ENCODE measurements around the gene UNKL.

UNKL gene

DNA sequence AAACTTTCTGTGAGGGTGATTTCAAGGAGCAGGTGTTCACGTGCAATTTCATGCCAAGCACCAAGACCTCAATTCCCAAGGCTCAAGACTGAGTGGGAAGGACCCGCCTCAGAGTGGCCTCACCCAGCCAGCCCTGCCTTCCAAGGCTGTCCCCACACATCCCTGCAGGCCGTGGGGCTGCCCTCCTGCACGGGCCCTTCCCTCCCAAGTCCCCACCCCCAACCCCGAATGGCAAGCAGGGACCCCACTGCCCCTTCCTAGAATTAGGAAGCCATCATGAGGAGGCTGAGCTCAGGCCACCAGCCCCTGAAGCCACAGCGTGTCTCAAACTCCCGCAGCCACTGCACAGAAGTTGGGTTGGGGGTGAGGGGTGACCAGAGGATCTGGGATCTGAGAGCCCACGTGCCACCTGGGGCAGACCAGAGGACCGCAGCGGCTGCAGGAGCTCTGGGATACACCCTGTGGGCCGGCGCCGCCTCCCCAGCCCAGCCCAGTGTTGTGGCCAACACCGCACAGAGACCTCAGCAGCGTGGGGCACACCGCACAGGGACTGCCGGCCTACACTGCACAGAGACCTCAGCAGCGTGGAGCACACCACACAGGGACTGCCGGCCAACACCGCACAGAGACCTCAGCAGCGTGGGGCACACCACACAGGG, 42.1 kb downstream of the UNKL start:
- peaks cover 3% of the 10 kb centered on the region; the same call in 1 of the 2 replicates for H3K36me3 ChIP-seq (ENCODE audit: low read depth)
- DNase-seq (ENCODE audit: low spot score) (peak; percentile 54), ATAC-seq (ENCODE audit: low read depth) (no peak)
- TF ChIP-seq, protein P1, sequence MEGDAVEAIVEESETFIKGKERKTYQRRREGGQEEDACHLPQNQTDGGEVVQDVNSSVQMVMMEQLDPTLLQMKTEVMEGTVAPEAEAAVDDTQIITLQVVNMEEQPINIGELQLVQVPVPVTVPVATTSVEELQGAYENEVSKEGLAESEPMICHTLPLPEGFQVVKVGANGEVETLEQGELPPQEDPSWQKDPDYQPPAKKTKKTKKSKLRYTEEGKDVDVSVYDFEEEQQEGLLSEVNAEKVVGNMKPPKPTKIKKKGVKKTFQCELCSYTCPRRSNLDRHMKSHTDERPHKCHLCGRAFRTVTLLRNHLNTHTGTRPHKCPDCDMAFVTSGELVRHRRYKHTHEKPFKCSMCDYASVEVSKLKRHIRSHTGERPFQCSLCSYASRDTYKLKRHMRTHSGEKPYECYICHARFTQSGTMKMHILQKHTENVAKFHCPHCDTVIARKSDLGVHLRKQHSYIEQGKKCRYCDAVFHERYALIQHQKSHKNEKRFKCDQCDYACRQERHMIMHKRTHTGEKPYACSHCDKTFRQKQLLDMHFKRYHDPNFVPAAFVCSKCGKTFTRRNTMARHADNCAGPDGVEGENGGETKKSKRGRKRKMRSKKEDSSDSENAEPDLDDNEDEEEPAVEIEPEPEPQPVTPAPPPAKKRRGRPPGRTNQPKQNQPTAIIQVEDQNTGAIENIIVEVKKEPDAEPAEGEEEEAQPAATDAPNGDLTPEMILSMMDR (IDR thresholded peaks at IDR 0.05; ENCODE audit: poor library complexity, severe bottlenecking), result no peak
- no peaks in the 10 kb centered on the region for H3K4me1 ChIP-seq (ENCODE audit: insufficient read depth, poor library complexity, severe bottlenecking)
- H3K27me3 ChIP-seq (ENCODE audit: insufficient read depth, poor library complexity, severe bottlenecking), result no peaks in the 10 kb centered on the region
- no peak overlapping the region for H3K27ac ChIP-seq (ENCODE audit: poor library complexity, severe bottlenecking)
- H3K9me3 ChIP-seq (ENCODE audit: severe bottlenecking), result no peaks in the 10 kb centered on the region
- H3K4me3 ChIP-seq (ENCODE audit: severe bottlenecking), result no peak overlapping the region

- Histone ChIP-seq H3K4me3 (ENCODE audit: severe bottlenecking) (no peak overlapping the region), H3K4me1 (ENCODE audit: insufficient read depth, poor library complexity, severe bottlenecking) (no peaks in the 10 kb centered on the region), H3K27ac (ENCODE audit: poor library complexity, severe bottlenecking) (no peak overlapping the region), H3K36me3 (ENCODE audit: low read depth) (peaks cover 3% of the 10 kb centered on the region; the same call in 1 of the 2 replicates), H3K27me3 (ENCODE audit: insufficient read depth, poor library complexity, severe bottlenecking) (no peaks in the 10 kb centered on the region), H3K9me3 (ENCODE audit: severe bottlenecking) (no peaks in the 10 kb centered on the region)
- peak; percentile 61 for DNase-seq (ENCODE audit: low spot score)
- ATAC-seq (ENCODE audit: low read depth), result no peak
- TF ChIP-seq, protein P1 (IDR thresholded peaks at IDR 0.05; ENCODE audit: poor library complexity, severe bottlenecking), result no peak
These were observed 43.2 kb downstream of the UNKL start for GRCh38 chr16:1371054-1371978.

DNA sequence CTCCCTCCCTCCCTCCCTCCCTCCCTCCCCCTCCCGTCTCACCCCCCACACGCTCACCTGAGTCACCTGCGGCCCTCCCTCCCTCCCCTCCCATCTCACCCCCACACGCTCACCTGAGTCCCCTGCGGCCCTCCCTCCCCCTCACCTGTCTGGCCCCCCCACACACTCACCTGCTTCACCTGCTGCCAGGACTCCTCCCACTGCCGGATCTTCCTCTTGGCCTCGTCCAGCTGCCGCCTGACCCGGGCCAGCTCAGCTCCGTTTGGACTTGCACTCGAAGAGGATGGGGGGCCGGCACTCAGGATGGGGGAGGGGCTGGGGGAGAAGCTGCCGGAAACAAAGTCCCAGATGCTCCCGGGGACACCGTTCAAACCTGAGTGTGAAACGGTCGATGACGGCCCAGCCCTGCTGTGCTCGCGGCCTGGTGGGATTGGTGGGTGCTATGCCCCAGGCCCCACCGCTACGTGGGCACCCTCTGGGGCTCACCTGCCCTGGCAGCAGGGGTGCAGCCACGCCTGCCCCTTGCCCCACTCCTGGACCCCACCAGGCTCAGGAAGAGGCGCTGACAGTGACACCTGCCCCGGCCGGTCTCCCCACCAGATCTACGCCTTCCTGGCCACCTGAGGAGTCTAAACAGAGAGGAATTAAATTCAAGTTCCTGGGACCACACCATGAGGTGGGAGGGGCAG, 46.9 kb downstream of the UNKL start:
- H3K9me3 ChIP-seq (ENCODE audit: severe bottlenecking), result no peaks in the 10 kb centered on the region
- H3K27me3 ChIP-seq (ENCODE audit: insufficient read depth, poor library complexity, severe bottlenecking), result no peaks in the 10 kb centered on the region
- DNase-seq (ENCODE audit: low spot score), result no peak
- TF ChIP-seq, protein P1 (IDR thresholded peaks at IDR 0.05; ENCODE audit: poor library complexity, severe bottlenecking), result no peak
- peaks cover 28% of the 10 kb centered on the region for H3K36me3 ChIP-seq (ENCODE audit: low read depth)
- no peak overlapping the region for H3K27ac ChIP-seq (ENCODE audit: poor library complexity, severe bottlenecking)
- ATAC-seq (ENCODE audit: low read depth), result no peak
- H3K4me1 ChIP-seq (ENCODE audit: insufficient read depth, poor library complexity, severe bottlenecking), result no peaks in the 10 kb centered on the region
- H3K4me3 ChIP-seq (ENCODE audit: severe bottlenecking), result no peak overlapping the region

DNA sequence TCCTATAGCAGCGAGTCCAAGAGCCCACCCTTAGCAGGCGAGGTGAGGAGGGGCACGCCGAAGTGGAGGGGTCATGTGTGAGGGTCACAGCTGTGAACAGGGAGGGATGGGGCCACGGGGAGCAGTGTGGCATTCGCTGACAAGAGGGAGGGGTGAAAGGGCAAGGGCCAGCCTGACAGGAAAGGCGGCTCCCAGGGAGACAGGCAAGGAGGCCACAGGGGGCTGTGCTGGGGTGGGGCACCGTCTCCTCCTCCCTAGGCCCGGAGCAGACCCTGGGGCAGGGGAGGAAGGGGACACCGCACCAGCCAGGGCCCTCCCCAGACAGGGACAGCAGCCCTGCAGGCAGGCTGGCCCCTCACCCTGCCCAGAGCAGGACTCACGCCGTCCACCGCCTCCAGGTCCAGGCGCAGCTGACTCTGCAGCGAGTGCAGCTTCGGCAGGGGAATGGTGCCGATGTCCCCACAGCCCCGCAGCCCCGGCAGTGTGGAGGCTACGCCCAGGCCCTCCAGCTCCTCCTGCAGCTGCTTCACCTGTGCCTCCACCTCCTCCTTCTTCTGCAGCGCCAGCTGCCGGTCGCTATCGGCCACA, 47.7 kb downstream of the UNKL start:
- no peak for ATAC-seq (ENCODE audit: low read depth)
- Histone ChIP-seq H3K4me1 (ENCODE audit: insufficient read depth, poor library complexity, severe bottlenecking) (no peaks in the 10 kb centered on the region), H3K4me3 (ENCODE audit: severe bottlenecking) (no peak overlapping the region), H3K36me3 (ENCODE audit: low read depth) (peaks cover 32% of the 10 kb centered on the region), H3K9me3 (ENCODE audit: severe bottlenecking) (no peaks in the 10 kb centered on the region), H3K27me3 (ENCODE audit: insufficient read depth, poor library complexity, severe bottlenecking) (no peaks in the 10 kb centered on the region), H3K27ac (ENCODE audit: poor library complexity, severe bottlenecking) (no peak overlapping the region)
- TF ChIP-seq, protein P1 (IDR thresholded peaks at IDR 0.05; ENCODE audit: poor library complexity, severe bottlenecking), result no peak
- DNase-seq (ENCODE audit: low spot score), result no peak

Data from RWPE2 (cell line).